Measurements from ENCODE around the gene C1QL1. TPM values are rescaled to one million over a fixed set of nuclear protein-coding genes. Genes with fewer than 3 reads are reported as not detected.
A peak's percentile ranks its signal among the peaks of the same experiment; 100 is the strongest.

C1QL1 gene
- total and polyA plus RNA-seq, 12 donors = 0.37 to 25.6 (median 1.6) TPM

- DNase-seq = peak in 1 of 2 donors; percentile 1
- peak overlapping the region in 8 of 10 donors; percentile 32 to 81 (median 74) for H3K27ac ChIP-seq
Measured at GRCh38 chr17:44917456-44917855, 50.6 kb downstream of the C1QL1 start.

GRCh38 chr17:44916781-44917241 is 51.3 kb downstream of the C1QL1 start:
- Histone ChIP-seq H3K27me3 (peaks cover 0 to 44% (median 7%) of the 10 kb centered on the region in 7 donors), H3K9me3 (no peaks in the 10 kb centered on the region), H3K27ac (peak overlapping the region; percentile 35 to 81 (median 73)), H3K36me3 (no peaks in the 10 kb centered on the region), H3K4me1 (peaks cover 4 to 46% (median 28%) of the 10 kb centered on the region in 9 donors), H3K4me3 (no peak overlapping the region)
- TF ChIP-seq CTCF (IDR thresholded peaks at IDR 0.05) = no peak
- WGBS, 2 donors = 46 to 56% methylated on average over 10 of the region's 10 CpGs
- DNase-seq = peak; percentile 70 to 76
- intact Hi-C loops (cut with DNase I) = loop anchor here in 5 of 10 donors (2.0 to 10.0 kb wide), 3 partner anchors 178 to 216 kb away; partner anchors contain the start of gene PLCD3 (in 1 of the 5)
- peak; percentile 53 to 85 (median 69) for ATAC-seq

More at GRCh38 chr17:44917456-44917855, 50.6 kb downstream of the C1QL1 start:
- TF ChIP-seq CTCF (IDR thresholded peaks at IDR 0.05) = no peak
- H3K27me3 ChIP-seq = peaks cover 0 to 37% (median 2%) of the 10 kb centered on the region in 7 donors
- peaks cover 4 to 48% (median 28%) of the 10 kb centered on the region in 9 donors for H3K4me1 ChIP-seq
- no peak for ATAC-seq
- no peaks in the 10 kb centered on the region for H3K9me3 ChIP-seq
- H3K4me3 ChIP-seq = no peak overlapping the region
- no peaks in the 10 kb centered on the region for H3K36me3 ChIP-seq
- intact Hi-C loops (cut with DNase I) = loop anchor here in 5 of 10 donors (2.0 to 10.0 kb wide), 3 partner anchors 177 to 215 kb away; partner anchors contain the start of gene PLCD3 (in 1 of the 5)
- 90 to 94% methylated on average over 6 of the region's 6 CpGs for WGBS, 2 donors

- Histone ChIP-seq H3K36me3 (no peaks in the 10 kb centered on the region), H3K9me3 (no peaks in the 10 kb centered on the region), H3K27ac (peak overlapping the region; percentile 35 to 81 (median 73)), H3K27me3 (peaks cover 0 to 48% (median 9%) of the 10 kb centered on the region in 7 donors), H3K4me1 (peaks cover under 1 to 46% (median 34%) of the 10 kb centered on the region in 9 donors), H3K4me3 (no peak overlapping the region)
- DNase-seq (no peak), ATAC-seq (peak in 2 of 8 donors; percentile 1 to 2)
- 71% methylated on average over 11 of the region's 11 CpGs for WGBS, 2 donors
- intact Hi-C loops (cut with DNase I) = loop anchor here in 5 of 10 donors (2.0 to 10.0 kb wide), 3 partner anchors 179 to 217 kb away; partner anchors contain the start of gene PLCD3 (in 1 of the 5)
- TF ChIP-seq CTCF (IDR thresholded peaks at IDR 0.05) = no peak
Measured at GRCh38 chr17:44915862-44916780, 52.0 kb downstream of the C1QL1 start.

- Histone ChIP-seq H3K4me3 (no peak within 1 kb of the TSS), H3K4me1 (peaks cover 0 to 45% (median 28%) of the 10 kb centered on the region in 9 donors), H3K27ac (peak within 1 kb of the TSS; percentile 35 to 81 (median 73)), H3K36me3 (no peaks in the 10 kb centered on the region), H3K27me3 (peaks cover 0 to 43% (median 12%) of the 10 kb centered on the region in 7 donors), H3K9me3 (no peaks in the 10 kb centered on the region)
- intact Hi-C loops (cut with DNase I) = loop anchor here in 5 of 10 donors (5.0 to 10.0 kb wide), 2 partner anchors 179 to 182 kb away; no protein-coding TSS in a partner anchor
- DNase-seq = no peak
- ATAC-seq = no peak
- WGBS, 2 donors = 83 to 89% methylated on average over 17 of the region's 17 CpGs
- no peak for TF ChIP-seq CTCF (IDR thresholded peaks at IDR 0.05)
Measured at GRCh38 chr17:44915321-44915726, 52.8 kb downstream of the C1QL1 start, which contains the start of gene GFAP. Gene GFAP, minus strand, starts transcription at chr17:44915500. Its CDS starts 14 bp downstream, at chr17:44915486.
